Measurements from ENCODE around the gene TNFSF15.

Gene TNFSF15

GRCh38 chr9:114771889-114772288, 34.0 kb downstream of the TNFSF15 start:
- H3K36me3 ChIP-seq (ENCODE audit: control insufficient read depth in 2 of 2, insufficient read depth in 1 of 2, low read length in 2 of 2) = no peaks in the 10 kb centered on the region

GRCh38 chr9:114770991-114771390, 34.8 kb downstream of the TNFSF15 start:
- Histone ChIP-seq H3K4me1 (ENCODE audit: control insufficient read depth, insufficient read depth, low read length) (peaks cover 4% of the 10 kb centered on the region; the same call in 1 of the 2 replicates), H3K27ac (ENCODE audit: extremely low read depth, low read depth, low read length) (no peak overlapping the region), H3K36me3 (ENCODE audit: control insufficient read depth in 2 of 2, insufficient read depth in 1 of 2, low read length in 2 of 2) (no peaks in the 10 kb centered on the region), H3K9me3 (ENCODE audit: control insufficient read depth, insufficient read depth, low read depth, low read length) (no peaks in the 10 kb centered on the region), H3K4me3 (ENCODE audit: low read depth, low read length) (no peak overlapping the region)
- ChIA-PET POLR2A (interaction anchor here (1.7 kb wide), 1 partner anchor 136 kb away, joined by 4 read pairs; no protein-coding TSS in a partner anchor), CTCF (interaction anchor here (1.2 kb wide), 1 partner anchor 33 kb away, joined by 3 read pairs; no protein-coding TSS in a partner anchor)
- no peak for TF ChIP-seq ZNF626 (tag by site-specific recombination; IDR thresholded peaks at IDR 0.05)
- TF ChIP-seq ZNF398 (tag by site-specific recombination; IDR thresholded peaks at IDR 0.05) = no peak
- no peak for TF ChIP-seq GLI4 (tag by site-specific recombination; IDR thresholded peaks at IDR 0.05)
- no peak for TF ChIP-seq ZNF776 (tag by site-specific recombination; IDR thresholded peaks at IDR 0.05; ENCODE audit: borderline replicate concordance)

More at GRCh38 chr9:114771889-114772288, 34.0 kb downstream of the TNFSF15 start:
- Histone ChIP-seq H3K4me3 (ENCODE audit: low read depth, low read length) (no peak overlapping the region), H3K9me3 (ENCODE audit: control insufficient read depth, insufficient read depth, low read depth, low read length) (no peaks in the 10 kb centered on the region), H3K4me1 (ENCODE audit: control insufficient read depth, insufficient read depth, low read length) (peaks cover 4% of the 10 kb centered on the region; the same call in 1 of the 2 replicates), H3K27ac (ENCODE audit: extremely low read depth, low read depth, low read length) (no peak overlapping the region)
- ChIA-PET POLR2A (no interaction called here), CTCF (no interaction called here)
- no peak for TF ChIP-seq ELK4 (IDR thresholded peaks at IDR 0.05; ENCODE audit: borderline replicate concordance, low read depth, low read length)
- TF ChIP-seq ZBTB11 (tag by site-specific recombination; conservative IDR thresholded peaks at IDR 0.05; ENCODE audit: low read depth) = no peak
- TF ChIP-seq ZNF133 (tag by site-specific recombination; IDR thresholded peaks at IDR 0.05) = no peak
- no peak for TF ChIP-seq SP3 (tag by site-specific recombination; IDR thresholded peaks at IDR 0.05)
- TF ChIP-seq REST (tag by site-specific recombination; IDR thresholded peaks at IDR 0.05) = no peak
- no peak for TF ChIP-seq GLI4 (tag by site-specific recombination; IDR thresholded peaks at IDR 0.05)
- no peak for TF ChIP-seq ZNF140 (tag by site-specific recombination; IDR thresholded peaks at IDR 0.05)
- TF ChIP-seq ZNF266 (tag by site-specific recombination; IDR thresholded peaks at IDR 0.05; ENCODE audit: low read depth) = no peak
- no peak for TF ChIP-seq ZBTB17 (tag by site-specific recombination; IDR thresholded peaks at IDR 0.05)
- TF ChIP-seq ZNF184 (tag by site-specific recombination; IDR thresholded peaks at IDR 0.05) = no peak
- no peak for TF ChIP-seq ZNF501 (tag by site-specific recombination; IDR thresholded peaks at IDR 0.05)
- no peak for TF ChIP-seq ZNF677 (tag by site-specific recombination; IDR thresholded peaks at IDR 0.05)
- TF ChIP-seq ZNF114 (tag by site-specific recombination; IDR thresholded peaks at IDR 0.05) = no peak
- no peak for TF ChIP-seq ZNF792 (tag by site-specific recombination; IDR thresholded peaks at IDR 0.05)
- TF ChIP-seq SCRT2 (tag by site-specific recombination; IDR thresholded peaks at IDR 0.05) = no peak
